K562 (cell line): Measurements from ENCODE around the gene CCDC73. TPM values are rescaled to one million over a fixed set of nuclear protein-coding genes. Genes with fewer than 3 reads are reported as not detected.

Source experiments
- CBX8 ChIP-seq: fragments of 200-600 bp; sonication (generic); IDR thresholded peaks from 2 replicates; pipeline ENCODE4 v1.6.1; 2012; ENCODE audit warnings: borderline replicate concordance, mixed run types, low read depth, mild to moderate bottlenecking, moderate library complexity, mixed read lengths, low read length, control low read depth, inconsistent platforms; ENCODE audit not compliant: poor library complexity, severe bottlenecking; ENCODE audit errors: extremely low read depth
- CREBBP ChIP-seq: IDR thresholded peaks from one replicate; pipeline ENCODE4 v1.6.1; 2012; ENCODE audit warnings: low read depth, mild to moderate bottlenecking, control low read depth, inconsistent platforms, low read length
- CTCFL ChIP-seq: IDR thresholded peaks from 2 replicates; pipeline ENCODE4 v1.6.1; 2011; ENCODE audit warnings: borderline replicate concordance, low read depth, mild to moderate bottlenecking, moderate library complexity, low read length; ENCODE audit not compliant: insufficient read depth, poor library complexity, severe bottlenecking
- IFI16 ChIP-seq: fragments of 250-450 bp; sonication (Bioruptor Pico); IDR thresholded peaks from 2 replicates; pipeline ENCODE4 v2.1.2; 2022; ENCODE audit warnings: mild to moderate bottlenecking, inconsistent platforms
- NCOA4 ChIP-seq: fragments of 450-650 bp; IDR thresholded peaks from 2 replicates; pipeline ENCODE4 v1.6.1; 2018; ENCODE audit warnings: mild to moderate bottlenecking; ENCODE audit not compliant: partially characterized antibody
- TOE1 ChIP-seq, 2 experiments: fragments of 450-650 bp in 1 of 2; sonication (generic) in 1 of 2; formaldehyde crosslinking in 1 of 2; IDR thresholded peaks; 2 replicates each; pipeline versions ENCODE4 v1.7.1 to v1.8.0; 2016 to 2022; ENCODE audit warnings: borderline replicate concordance in 2 of 2, mild to moderate bottlenecking in 2 of 2, antibody characterized with exemption in 1 of 2, inconsistent platforms in 1 of 2, low read depth in 1 of 2, missing genetic modification reagents in 1 of 2, moderate library complexity in 1 of 2
- ZNF124 ChIP-seq: sonication (generic); formaldehyde crosslinking; IDR thresholded peaks from 2 replicates; pipeline ENCODE4 v1.8.1; 2022; ENCODE audit warnings: missing genetic modification reagents
- ZNF324 ChIP-seq: fragments of 250-450 bp; sonication (Bioruptor Pico); IDR thresholded peaks from 2 replicates; pipeline ENCODE4 v1.4.0; 2020; ENCODE audit warnings: mild to moderate bottlenecking
- ZNF512 ChIP-seq: IDR thresholded peaks from 2 replicates; pipeline ENCODE4 v1.6.1; 2016; ENCODE audit warnings: missing genetic modification characterization, missing compliant biosample characterization
- polyA plus RNA-seq, 8 experiments: library from polyadenylated mRNA; depleted of rRNA in 4 of 8; stranded (reverse) in 5 of 8; unstranded in 3 of 8; fragments of >200 nt; fragmentation: Nextera tagmentation in 2 of 8; fragmentation: Illumina TruSeq in 1 of 8; extraction: Ambion mirVana in 2 of 8; extraction: Trizol in 1 of 8; gene quantifications; 2 replicates each; pipeline versions ENCODE4 v1.2.1 to v1.2.3, GENCODE V29; 2011 to 2014; ENCODE audit warnings: inconsistent platforms in 1 of 8, missing spikeins in 1 of 8
- total RNA-seq, 7 experiments: library from RNA; depleted of rRNA in 6 of 7; stranded (reverse); fragments of >200 nt in 6 of 7; fragmentation: Illumina TruSeq in 2 of 7; extraction: Trizol in 2 of 7; gene quantifications; 2 replicates each; pipeline versions ENCODE4 v1.2.1 to v1.2.3, GENCODE V29; 2011 to 2021; ENCODE audit warnings: low replicate concordance in 1 of 7
- TF ChIP-seq, protein P1 (sequence below): fragments of 250-450 bp; sonication (Bioruptor Pico); IDR thresholded peaks from 2 replicates; pipeline ENCODE4 v1.4.0; 2020; ENCODE audit warnings: mild to moderate bottlenecking, moderate library complexity
- TF ChIP-seq, protein P2 (sequence below): fragments of 250-450 bp; sonication (Bioruptor Pico); IDR thresholded peaks from 2 replicates; pipeline ENCODE4 v1.4.0; 2020
- TF ChIP-seq, protein P3 (sequence below): fragments of 450-650 bp; IDR thresholded peaks from 2 replicates; pipeline ENCODE4 v1.6.1; 2017; ENCODE audit warnings: antibody characterized with exemption, mild to moderate bottlenecking

CCDC73 gene
- total and polyA plus RNA-seq, 9 of the 15 experiments (the other 6 are each of a cell fraction or from before 2014, with no cell fraction given) = 0.20 to 0.21 TPM; not detected in 7

- TF ChIP-seq CBX8 (no peak), TOE1 (IDR thresholded peaks at IDR 0.05; ENCODE audit: borderline replicate concordance) (no peak), TOE1 (CRISPR knock-in tag; IDR thresholded peaks at IDR 0.05; ENCODE audit: borderline replicate concordance, low read depth) (no peak), CTCFL (no peak), ZNF324 (CRISPR knock-in tag) (no peak), NCOA4 (no peak), ZNF124 (CRISPR knock-in tag) (no peak), ZNF512 (tag) (no peak), CREBBP (no peak), IFI16 (no peak)
- TF ChIP-seq, protein P1, sequence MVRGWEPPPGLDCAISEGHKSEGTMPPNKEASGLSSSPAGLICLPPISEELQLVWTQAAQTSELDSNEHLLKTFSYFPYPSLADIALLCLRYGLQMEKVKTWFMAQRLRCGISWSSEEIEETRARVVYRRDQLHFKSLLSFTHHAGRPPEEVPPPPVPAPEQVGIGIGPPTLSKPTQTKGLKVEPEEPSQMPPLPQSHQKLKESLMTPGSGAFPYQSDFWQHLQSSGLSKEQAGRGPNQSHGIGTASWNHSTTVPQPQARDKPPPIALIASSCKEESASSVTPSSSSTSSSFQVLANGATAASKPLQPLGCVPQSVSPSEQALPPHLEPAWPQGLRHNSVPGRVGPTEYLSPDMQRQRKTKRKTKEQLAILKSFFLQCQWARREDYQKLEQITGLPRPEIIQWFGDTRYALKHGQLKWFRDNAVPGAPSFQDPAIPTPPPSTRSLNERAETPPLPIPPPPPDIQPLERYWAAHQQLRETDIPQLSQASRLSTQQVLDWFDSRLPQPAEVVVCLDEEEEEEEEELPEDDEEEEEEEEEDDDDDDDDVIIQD (CRISPR knock-in tag) = no peak
- TF ChIP-seq, protein P2, sequence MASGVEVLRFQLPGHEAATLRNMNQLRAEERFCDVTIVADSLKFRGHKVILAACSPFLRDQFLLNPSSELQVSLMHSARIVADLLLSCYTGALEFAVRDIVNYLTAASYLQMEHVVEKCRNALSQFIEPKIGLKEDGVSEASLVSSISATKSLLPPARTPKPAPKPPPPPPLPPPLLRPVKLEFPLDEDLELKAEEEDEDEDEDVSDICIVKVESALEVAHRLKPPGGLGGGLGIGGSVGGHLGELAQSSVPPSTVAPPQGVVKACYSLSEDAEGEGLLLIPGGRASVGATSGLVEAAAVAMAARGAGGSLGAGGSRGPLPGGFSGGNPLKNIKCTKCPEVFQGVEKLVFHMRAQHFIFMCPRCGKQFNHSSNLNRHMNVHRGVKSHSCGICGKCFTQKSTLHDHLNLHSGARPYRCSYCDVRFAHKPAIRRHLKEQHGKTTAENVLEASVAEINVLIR = no peak
- TF ChIP-seq, protein P3, sequence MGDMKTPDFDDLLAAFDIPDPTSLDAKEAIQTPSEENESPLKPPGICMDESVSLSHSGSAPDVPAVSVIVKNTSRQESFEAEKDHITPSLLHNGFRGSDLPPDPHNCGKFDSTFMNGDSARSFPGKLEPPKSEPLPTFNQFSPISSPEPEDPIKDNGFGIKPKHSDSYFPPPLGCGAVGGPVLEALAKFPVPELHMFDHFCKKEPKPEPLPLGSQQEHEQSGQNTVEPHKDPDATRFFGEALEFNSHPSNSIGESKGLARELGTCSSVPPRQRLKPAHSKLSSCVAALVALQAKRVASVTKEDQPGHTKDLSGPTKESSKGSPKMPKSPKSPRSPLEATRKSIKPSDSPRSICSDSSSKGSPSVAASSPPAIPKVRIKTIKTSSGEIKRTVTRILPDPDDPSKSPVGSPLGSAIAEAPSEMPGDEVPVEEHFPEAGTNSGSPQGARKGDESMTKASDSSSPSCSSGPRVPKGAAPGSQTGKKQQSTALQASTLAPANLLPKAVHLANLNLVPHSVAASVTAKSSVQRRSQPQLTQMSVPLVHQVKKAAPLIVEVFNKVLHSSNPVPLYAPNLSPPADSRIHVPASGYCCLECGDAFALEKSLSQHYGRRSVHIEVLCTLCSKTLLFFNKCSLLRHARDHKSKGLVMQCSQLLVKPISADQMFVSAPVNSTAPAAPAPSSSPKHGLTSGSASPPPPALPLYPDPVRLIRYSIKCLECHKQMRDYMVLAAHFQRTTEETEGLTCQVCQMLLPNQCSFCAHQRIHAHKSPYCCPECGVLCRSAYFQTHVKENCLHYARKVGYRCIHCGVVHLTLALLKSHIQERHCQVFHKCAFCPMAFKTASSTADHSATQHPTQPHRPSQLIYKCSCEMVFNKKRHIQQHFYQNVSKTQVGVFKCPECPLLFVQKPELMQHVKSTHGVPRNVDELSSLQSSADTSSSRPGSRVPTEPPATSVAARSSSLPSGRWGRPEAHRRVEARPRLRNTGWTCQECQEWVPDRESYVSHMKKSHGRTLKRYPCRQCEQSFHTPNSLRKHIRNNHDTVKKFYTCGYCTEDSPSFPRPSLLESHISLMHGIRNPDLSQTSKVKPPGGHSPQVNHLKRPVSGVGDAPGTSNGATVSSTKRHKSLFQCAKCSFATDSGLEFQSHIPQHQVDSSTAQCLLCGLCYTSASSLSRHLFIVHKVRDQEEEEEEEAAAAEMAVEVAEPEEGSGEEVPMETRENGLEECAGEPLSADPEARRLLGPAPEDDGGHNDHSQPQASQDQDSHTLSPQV = no peak
These were observed 2.0 kb upstream of the CCDC73 start (continued) for GRCh38 chr11:32796425-32796824.
